B cell (primary cell): Measurements from ENCODE around the gene MAPK4.

ENCODE experiments used
- CTCF ChIP-seq: fragments of 200-600 bp; IDR thresholded peaks from one replicate; pipeline ENCODE4 v1.8.0; 2022; ENCODE audit warnings: antibody characterized with exemption, mild to moderate bottlenecking
- EZH2 ChIP-seq: IDR thresholded peaks from 2 replicates; pipeline ENCODE4 v1.6.1; 2012; ENCODE audit warnings: borderline replicate concordance, low read depth, mild to moderate bottlenecking, moderate library complexity, low read length; ENCODE audit not compliant: insufficient read depth, poor library complexity, severe bottlenecking

- TF ChIP-seq CTCF = no peak
- TF ChIP-seq EZH2 = no peak
Measured at GRCh38 chr18:50614838-50615237, 55.0 kb downstream of the MAPK4 start.
